Measurements from ENCODE around the gene SPATA2L.
"Not testable (repeated sequence)": the region's sequence is repeated elsewhere in the genome, so short reads cannot be mapped to it uniquely, and the experiment has no call there.

The SPATA2L gene

GRCh38 chr16:89691986-89692569 lies 9.4 kb downstream of the SPATA2L start:
- DNase-seq (ENCODE audit: low read depth in 2 of 3, low spot score in 2 of 3): no peak

- no peak for DNase-seq (ENCODE audit: low read depth in 2 of 3, low spot score in 2 of 3)
These were observed 10.1 kb downstream of the SPATA2L start for GRCh38 chr16:89691231-89691985.

GRCh38 chr16:89690392-89690901 lies 11.1 kb downstream of the SPATA2L start:
- DNase-seq (ENCODE audit: low read depth in 2 of 3, low spot score in 2 of 3): no peak

GRCh38 chr16:89689621-89690020 lies 11.9 kb downstream of the SPATA2L start:
- not testable (repeated sequence) for DNase-seq (ENCODE audit: low read depth in 2 of 3, low spot score in 2 of 3)

GRCh38 chr16:89689142-89689541 lies 12.4 kb downstream of the SPATA2L start:
- DNase-seq (ENCODE audit: low read depth in 2 of 3, low spot score in 2 of 3): no peak

GRCh38 chr16:89688395-89688794 lies 13.1 kb downstream of the SPATA2L start:
- no peak for DNase-seq (ENCODE audit: low read depth in 2 of 3, low spot score in 2 of 3)

- no peak for DNase-seq (ENCODE audit: low read depth in 2 of 3, low spot score in 2 of 3)
These were observed 14.2 kb downstream of the SPATA2L start for GRCh38 chr16:89687092-89687940.

GRCh38 chr16:89686520-89687091 lies 14.9 kb downstream of the SPATA2L start, which contains the start of gene CDK10:
Gene CDK10 (plus strand): TSS chr16:89686689. CDS start chr16:89686711, 22 bp downstream.
- peak; percentile 87 to 91 (median 88) for DNase-seq (ENCODE audit: low read depth in 2 of 3, low spot score in 2 of 3)

GRCh38 chr16:89685916-89686315 lies 15.6 kb downstream of the SPATA2L start:
- no peak for DNase-seq (ENCODE audit: low read depth in 2 of 3, low spot score in 2 of 3)

- no peak for DNase-seq (ENCODE audit: low read depth in 2 of 3, low spot score in 2 of 3)
These were observed 23.2 kb downstream of the SPATA2L start for GRCh38 chr16:89678258-89678657.

GRCh38 chr16:89672177-89672941 lies 29.1 kb downstream of the SPATA2L start:
- DNase-seq (ENCODE audit: low read depth in 2 of 3, low spot score in 2 of 3): no peak

GRCh38 chr16:89671565-89671964 lies 29.9 kb downstream of the SPATA2L start:
- not testable (repeated sequence) for DNase-seq (ENCODE audit: low read depth in 2 of 3, low spot score in 2 of 3)

GRCh38 chr16:89670496-89671431 lies 30.7 kb downstream of the SPATA2L start:
- DNase-seq (ENCODE audit: low read depth in 2 of 3, low spot score in 2 of 3): no peak

GRCh38 chr16:89669755-89670154 lies 31.8 kb downstream of the SPATA2L start:
- no peak for DNase-seq (ENCODE audit: low read depth in 2 of 3, low spot score in 2 of 3)

- DNase-seq (ENCODE audit: low read depth in 2 of 3, low spot score in 2 of 3): no peak
These were observed 32.7 kb downstream of the SPATA2L start for GRCh38 chr16:89668790-89669158.

- DNase-seq (ENCODE audit: low read depth in 2 of 3, low spot score in 2 of 3): no peak
These were observed 33.9 kb downstream of the SPATA2L start for GRCh38 chr16:89667633-89668032.

GRCh38 chr16:89667000-89667399 lies 34.5 kb downstream of the SPATA2L start:
- DNase-seq (ENCODE audit: low read depth in 2 of 3, low spot score in 2 of 3): not testable (repeated sequence)

GRCh38 chr16:89664238-89664637 lies 37.3 kb downstream of the SPATA2L start:
- DNase-seq (ENCODE audit: low read depth in 2 of 3, low spot score in 2 of 3): not testable (repeated sequence)

GRCh38 chr16:89661215-89661614 lies 40.3 kb downstream of the SPATA2L start:
- DNase-seq (ENCODE audit: low read depth in 2 of 3, low spot score in 2 of 3): no peak
